GM12864 (cell line): ENCODE results near the gene C1QTNF6.

Experiments
- DNase-seq: peaks from one replicate; pipeline ENCODE4 v3.0.0-alpha.2; 2011; ENCODE audit warnings: low read depth
- H3K4me3 ChIP-seq: 2 replicates; pipeline ENCODE4 v1.5.1; 2011; ENCODE audit warnings: mild to moderate bottlenecking, low read depth, low read length, control low read depth
- TF ChIP-seq, protein P1 (sequence below): IDR thresholded peaks from 2 replicates; pipeline ENCODE4 v1.5.1; 2011; ENCODE audit warnings: low read depth, mild to moderate bottlenecking, moderate library complexity, low read length, control low read depth, inconsistent platforms; ENCODE audit errors: missing control alignments

C1QTNF6 gene

GRCh38 chr22:37177755-37178154 is 10.3 kb downstream of the C1QTNF6 start:
- TF ChIP-seq, protein P1, sequence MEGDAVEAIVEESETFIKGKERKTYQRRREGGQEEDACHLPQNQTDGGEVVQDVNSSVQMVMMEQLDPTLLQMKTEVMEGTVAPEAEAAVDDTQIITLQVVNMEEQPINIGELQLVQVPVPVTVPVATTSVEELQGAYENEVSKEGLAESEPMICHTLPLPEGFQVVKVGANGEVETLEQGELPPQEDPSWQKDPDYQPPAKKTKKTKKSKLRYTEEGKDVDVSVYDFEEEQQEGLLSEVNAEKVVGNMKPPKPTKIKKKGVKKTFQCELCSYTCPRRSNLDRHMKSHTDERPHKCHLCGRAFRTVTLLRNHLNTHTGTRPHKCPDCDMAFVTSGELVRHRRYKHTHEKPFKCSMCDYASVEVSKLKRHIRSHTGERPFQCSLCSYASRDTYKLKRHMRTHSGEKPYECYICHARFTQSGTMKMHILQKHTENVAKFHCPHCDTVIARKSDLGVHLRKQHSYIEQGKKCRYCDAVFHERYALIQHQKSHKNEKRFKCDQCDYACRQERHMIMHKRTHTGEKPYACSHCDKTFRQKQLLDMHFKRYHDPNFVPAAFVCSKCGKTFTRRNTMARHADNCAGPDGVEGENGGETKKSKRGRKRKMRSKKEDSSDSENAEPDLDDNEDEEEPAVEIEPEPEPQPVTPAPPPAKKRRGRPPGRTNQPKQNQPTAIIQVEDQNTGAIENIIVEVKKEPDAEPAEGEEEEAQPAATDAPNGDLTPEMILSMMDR = no peak
- no peak overlapping the region for H3K4me3 ChIP-seq
- no peak for DNase-seq

DNA sequence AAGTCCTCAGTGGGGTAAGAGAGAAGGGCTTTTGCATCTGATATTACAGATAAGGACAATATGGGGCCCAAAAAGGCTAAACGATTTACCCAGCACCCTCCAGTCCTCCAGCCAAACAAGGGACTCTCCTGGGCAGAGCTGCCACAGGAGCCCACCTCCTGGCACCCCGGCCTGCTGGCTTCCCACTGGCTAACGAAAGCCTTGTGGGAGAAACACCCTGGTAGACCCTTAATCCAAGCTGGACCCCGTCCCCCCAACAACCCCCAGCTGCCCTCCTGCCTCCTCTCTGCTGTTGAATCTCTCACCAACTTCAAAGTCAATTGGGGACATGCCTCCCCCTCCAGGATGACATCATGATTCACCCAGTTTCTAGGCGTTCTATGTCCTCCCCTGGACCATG is 10.8 kb downstream of the C1QTNF6 start:
- H3K4me3 ChIP-seq = no peak overlapping the region
- no peak for DNase-seq
- TF ChIP-seq, protein P1 = no peak

GRCh38 chr22:37176464-37177061 is 11.5 kb downstream of the C1QTNF6 start:
- TF ChIP-seq, protein P1 = no peak
- no peak overlapping the region for H3K4me3 ChIP-seq
- DNase-seq = no peak

DNA sequence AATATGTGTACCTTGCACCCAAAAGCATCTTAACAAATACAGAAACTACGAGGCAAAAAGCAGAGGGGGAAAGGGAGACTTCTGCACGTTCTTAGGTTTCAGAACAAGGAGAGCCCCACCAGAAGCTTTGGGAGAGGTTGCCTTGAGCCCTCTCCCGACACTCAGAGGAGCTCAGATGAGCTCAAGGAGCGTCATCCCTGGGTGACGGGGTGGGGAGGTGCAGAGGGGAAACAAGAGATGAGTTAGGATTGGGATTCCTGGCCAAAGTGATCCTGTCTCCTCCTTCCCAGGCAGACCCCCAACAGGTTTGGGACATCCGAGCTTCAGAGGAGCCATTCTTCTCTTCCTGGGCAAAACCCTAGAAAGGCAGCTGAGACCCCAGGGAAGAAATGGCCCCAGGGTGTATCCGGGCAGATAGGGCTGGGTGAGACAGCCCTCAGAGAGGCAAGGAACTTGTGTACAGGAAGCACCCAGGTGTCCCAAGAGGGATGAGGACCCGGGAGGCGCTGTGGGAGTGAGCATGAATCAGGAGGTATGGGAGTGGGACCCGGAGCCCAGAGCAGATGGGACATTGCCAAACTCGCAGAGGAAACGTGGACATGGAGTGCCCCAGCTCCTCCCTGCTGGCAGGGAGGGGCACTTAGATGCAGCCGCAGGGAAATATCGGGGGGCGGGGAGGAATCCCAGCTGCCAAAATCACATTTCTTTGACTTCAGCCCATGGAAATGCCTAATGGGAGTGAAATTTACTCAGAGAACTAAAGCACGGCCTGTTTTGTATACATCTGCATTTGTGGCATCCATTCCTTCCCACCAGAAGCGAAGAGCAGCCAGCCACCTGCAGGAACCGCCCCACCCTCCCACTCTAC is 12.4 kb downstream of the C1QTNF6 start:
- H3K4me3 ChIP-seq = no peak overlapping the region
- no peak for DNase-seq
- TF ChIP-seq, protein P1 = no peak

- no peak overlapping the region for H3K4me3 ChIP-seq
- TF ChIP-seq, protein P1 = no peak
- DNase-seq = no peak
Observed at GRCh38 chr22:37174964-37175363, 13.1 kb downstream of the C1QTNF6 start.

- TF ChIP-seq, protein P1 = no peak
- no peak for DNase-seq
- no peak overlapping the region for H3K4me3 ChIP-seq
Observed at GRCh38 chr22:37173709-37174108, 14.3 kb downstream of the C1QTNF6 start.
